Left lung (tissue), 10 donors: ENCODE measurements around the gene CENPP. TPM values are rescaled to one million over a fixed set of nuclear protein-coding genes. Genes with fewer than 3 reads are reported as not detected.

ENCODE experiments used
- ATAC-seq: fragments of 200-7000 bp; cut with Tn5 transposase; one replicate; pipeline ENCODE4 v1.9.1; 2020; ENCODE audit warnings: moderate library complexity
- DNase-seq, 4 donors: peaks; one replicate each; pipeline ENCODE4 v3.0.0-alpha.2; 2013 to 2020
- H3K27ac ChIP-seq, 2 donors: fragments of 200-600 bp; sonication (generic) in 1 of 2; one replicate each; pipeline versions ENCODE4 v1.5.0 to v1.8.0; 2020 to 2021
- H3K27me3 ChIP-seq, 2 donors: fragments of 200-600 bp; sonication (generic) in 1 of 2; one replicate each; pipeline versions ENCODE4 v1.5.0 to v1.8.0; 2020 to 2021
- H3K36me3 ChIP-seq, 2 donors: fragments of 200-600 bp; sonication (generic) in 1 of 2; one replicate each; pipeline versions ENCODE4 v1.5.0 to v1.8.0; 2020 to 2021
- H3K4me1 ChIP-seq, 2 donors: fragments of 200-600 bp; one replicate each; pipeline ENCODE4 v1.8.0; 2021
- H3K4me3 ChIP-seq, 2 donors: fragments of 200-600 bp; sonication (generic) in 1 of 2; one replicate each; pipeline versions ENCODE4 v1.5.0 to v1.8.0; 2020 to 2021; ENCODE audit warnings: mild to moderate bottlenecking in 1 of 2
- H3K9me3 ChIP-seq, 2 donors: fragments of 200-600 bp; sonication (generic) in 1 of 2; one replicate each; pipeline versions ENCODE4 v1.5.0 to v1.8.0; 2020 to 2021
- CTCF ChIP-seq, 2 donors: fragments of 200-600 bp; sonication (generic) in 1 of 2; IDR thresholded peaks; one replicate each; pipeline versions ENCODE4 v1.5.0 to v1.8.0; 2021; ENCODE audit warnings: antibody characterized with exemption in 2 of 2
- intact Hi-C, 2 donors: fragments of 100-400 bp; cut with DNase I; formaldehyde crosslinking; loops; one replicate each; pipeline versions ENCODE4 v1.11.2 to v1.14.2; 2022
- polyA plus RNA-seq, 6 donors: library from polyadenylated mRNA; unstranded; fragments of 120-200 nt; gene quantifications; one replicate each; pipeline ENCODE4 v1.2.1, GENCODE V29; 2013; ENCODE audit not compliant: insufficient read length in 6 of 6
- total RNA-seq, 2 donors: library from RNA; stranded (reverse); fragmentation: NEBNext Ultra II Directional; extraction: Animal tissue kit (Norgen Biotek cat#: 25700); gene quantifications; one replicate each; pipeline ENCODE4 v1.2.1, GENCODE V29; 2021
- donor health status: DM: no; HTN: yes; CAD: no.
- donor health status: DM: no; HTN: no; CAD: no.

Gene CENPP
- total and polyA plus RNA-seq, 8 donors = 3.2 to 9.0 (median 5.7) TPM

- Histone ChIP-seq H3K27ac (no peak overlapping the region), H3K27me3 (no peaks in the 10 kb centered on the region), H3K36me3 (no peaks in the 10 kb centered on the region), H3K9me3 (no peaks in the 10 kb centered on the region), H3K4me1 (no peaks in the 10 kb centered on the region), H3K4me3 (no peak overlapping the region)
- intact Hi-C loops = no loop called here
- ATAC-seq (no peak), DNase-seq (no peak)
- TF ChIP-seq CTCF (IDR thresholded peaks at IDR 0.05) = no peak
Observed at GRCh38 chr9:92494856-92495255, 169.1 kb downstream of the CENPP start.

GRCh38 chr9:92496396-92497176, 170.8 kb downstream of the CENPP start:
- no peak for ATAC-seq
- intact Hi-C loops = no loop called here

GRCh38 chr9:92499701-92500100, 173.9 kb downstream of the CENPP start:
- ATAC-seq (no peak), DNase-seq (no peak)
- Histone ChIP-seq H3K9me3 (no peaks in the 10 kb centered on the region), H3K36me3 (no peaks in the 10 kb centered on the region), H3K27ac (no peak overlapping the region), H3K27me3 (no peaks in the 10 kb centered on the region), H3K4me3 (no peak overlapping the region), H3K4me1 (no peaks in the 10 kb centered on the region)
- TF ChIP-seq CTCF (IDR thresholded peaks at IDR 0.05) = no peak
- intact Hi-C loops = no loop called here

More at GRCh38 chr9:92496396-92497176, 170.8 kb downstream of the CENPP start:
- Histone ChIP-seq H3K4me3 (no peak overlapping the region), H3K27ac (peak overlapping the region in 1 of 2 donors; percentile 15), H3K4me1 (no peaks in the 10 kb centered on the region), H3K36me3 (no peaks in the 10 kb centered on the region), H3K9me3 (no peaks in the 10 kb centered on the region), H3K27me3 (no peaks in the 10 kb centered on the region)
- DNase-seq = no peak
- no peak for TF ChIP-seq CTCF (IDR thresholded peaks at IDR 0.05)

GRCh38 chr9:92500725-92501124, 175.0 kb downstream of the CENPP start:
- H3K4me3 ChIP-seq = no peak overlapping the region
- ATAC-seq (no peak), DNase-seq (no peak)
- no peak overlapping the region for H3K27ac ChIP-seq
- intact Hi-C loops = no loop called here
- H3K27me3 ChIP-seq = no peaks in the 10 kb centered on the region
- H3K4me1 ChIP-seq = no peaks in the 10 kb centered on the region
- H3K36me3 ChIP-seq = no peaks in the 10 kb centered on the region
- TF ChIP-seq CTCF (IDR thresholded peaks at IDR 0.05) = no peak
- H3K9me3 ChIP-seq = no peaks in the 10 kb centered on the region

GRCh38 chr9:92501671-92502393, 176.1 kb downstream of the CENPP start:
- no peaks in the 10 kb centered on the region for H3K27me3 ChIP-seq
- ATAC-seq (peak; percentile 54), DNase-seq (no peak)
- no peaks in the 10 kb centered on the region for H3K9me3 ChIP-seq
- no peaks in the 10 kb centered on the region for H3K36me3 ChIP-seq
- H3K4me3 ChIP-seq = no peak overlapping the region
- intact Hi-C loops = no loop called here
- TF ChIP-seq CTCF (IDR thresholded peaks at IDR 0.05) = peak; percentile 12 to 15
- no peak overlapping the region for H3K27ac ChIP-seq
- no peaks in the 10 kb centered on the region for H3K4me1 ChIP-seq
